Esophagus squamous epithelium (tissue), 4 donors: ENCODE data around the gene RIC8B.

ENCODE experiments used
- POLR2A ChIP-seq, 4 donors: fragments of 450-650 bp; IDR thresholded peaks; one replicate each; pipeline ENCODE4 v1.6.1; 2017; ENCODE audit warnings: antibody characterized with exemption in 4 of 4, mild to moderate bottlenecking in 4 of 4, moderate library complexity in 3 of 4
- TF ChIP-seq, protein P1 (sequence below), 6 experiments: fragments of 450-650 bp in 4 of 6; fragments of 200-600 bp in 2 of 6; sonication (generic) in 2 of 6; IDR thresholded peaks; one replicate each; pipeline ENCODE4 v1.5.1; 2016 to 2019; ENCODE audit warnings: antibody characterized with exemption in 6 of 6, mild to moderate bottlenecking in 4 of 6, moderate library complexity in 4 of 6

DNA sequence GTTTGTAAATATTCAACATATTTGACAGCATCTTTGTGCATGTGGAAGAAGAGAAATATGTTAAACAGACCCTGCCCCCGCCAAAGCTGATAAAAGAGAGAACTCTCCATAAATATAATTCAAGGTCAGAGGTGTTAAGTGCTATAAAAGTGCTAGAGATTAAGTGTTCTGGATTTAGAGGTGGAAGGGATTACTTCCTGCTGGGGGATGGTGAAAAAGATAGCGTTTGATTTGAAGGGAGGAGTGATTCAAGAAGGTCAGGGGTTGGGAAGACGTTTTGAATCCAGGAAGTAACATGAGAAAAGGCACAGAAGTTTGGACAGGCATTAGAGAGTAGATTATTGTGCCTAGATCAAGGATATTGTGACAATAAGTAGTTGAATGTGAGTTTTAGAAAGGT lies 30.2 kb downstream of the RIC8B start:
- TF ChIP-seq, protein P1, sequence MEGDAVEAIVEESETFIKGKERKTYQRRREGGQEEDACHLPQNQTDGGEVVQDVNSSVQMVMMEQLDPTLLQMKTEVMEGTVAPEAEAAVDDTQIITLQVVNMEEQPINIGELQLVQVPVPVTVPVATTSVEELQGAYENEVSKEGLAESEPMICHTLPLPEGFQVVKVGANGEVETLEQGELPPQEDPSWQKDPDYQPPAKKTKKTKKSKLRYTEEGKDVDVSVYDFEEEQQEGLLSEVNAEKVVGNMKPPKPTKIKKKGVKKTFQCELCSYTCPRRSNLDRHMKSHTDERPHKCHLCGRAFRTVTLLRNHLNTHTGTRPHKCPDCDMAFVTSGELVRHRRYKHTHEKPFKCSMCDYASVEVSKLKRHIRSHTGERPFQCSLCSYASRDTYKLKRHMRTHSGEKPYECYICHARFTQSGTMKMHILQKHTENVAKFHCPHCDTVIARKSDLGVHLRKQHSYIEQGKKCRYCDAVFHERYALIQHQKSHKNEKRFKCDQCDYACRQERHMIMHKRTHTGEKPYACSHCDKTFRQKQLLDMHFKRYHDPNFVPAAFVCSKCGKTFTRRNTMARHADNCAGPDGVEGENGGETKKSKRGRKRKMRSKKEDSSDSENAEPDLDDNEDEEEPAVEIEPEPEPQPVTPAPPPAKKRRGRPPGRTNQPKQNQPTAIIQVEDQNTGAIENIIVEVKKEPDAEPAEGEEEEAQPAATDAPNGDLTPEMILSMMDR (IDR thresholded peaks at IDR 0.05), result no peak
- no peak for TF ChIP-seq POLR2A (IDR thresholded peaks at IDR 0.05)
